GM18511 (cell line): ENCODE data around the gene RNF213.

ENCODE experiments used
- ATAC-seq: cut with Tn5 transposase; IDR thresholded peaks from one replicate; pipeline ENCODE4 v1.9.1; 2021; ENCODE audit warnings: mild to moderate bottlenecking, moderate library complexity; ENCODE audit not compliant: unreplicated experiment

Gene RNF213

GRCh38 chr17:80260791-80261158 lies at the start of gene RNF213:
Gene RNF213 (plus strand): TSS chr17:80260852. CDS start chr17:80263682, 2,830 bp downstream.
- peak; percentile 35 for ATAC-seq

GRCh38 chr17:80212109-80212508 lies 48.5 kb upstream of the RNF213 start:
- ATAC-seq: no peak

- ATAC-seq: no peak
Measured at GRCh38 chr17:80212511-80212910, 48.1 kb upstream of the RNF213 start.

- no peak for ATAC-seq
Measured at GRCh38 chr17:80212962-80213642, 47.5 kb upstream of the RNF213 start.

GRCh38 chr17:80213643-80213975 lies 47.0 kb upstream of the RNF213 start:
- ATAC-seq: no peak

GRCh38 chr17:80214012-80214877 lies 46.4 kb upstream of the RNF213 start:
- no peak for ATAC-seq

GRCh38 chr17:80214878-80215210 lies 45.8 kb upstream of the RNF213 start:
- no peak for ATAC-seq

DNA sequence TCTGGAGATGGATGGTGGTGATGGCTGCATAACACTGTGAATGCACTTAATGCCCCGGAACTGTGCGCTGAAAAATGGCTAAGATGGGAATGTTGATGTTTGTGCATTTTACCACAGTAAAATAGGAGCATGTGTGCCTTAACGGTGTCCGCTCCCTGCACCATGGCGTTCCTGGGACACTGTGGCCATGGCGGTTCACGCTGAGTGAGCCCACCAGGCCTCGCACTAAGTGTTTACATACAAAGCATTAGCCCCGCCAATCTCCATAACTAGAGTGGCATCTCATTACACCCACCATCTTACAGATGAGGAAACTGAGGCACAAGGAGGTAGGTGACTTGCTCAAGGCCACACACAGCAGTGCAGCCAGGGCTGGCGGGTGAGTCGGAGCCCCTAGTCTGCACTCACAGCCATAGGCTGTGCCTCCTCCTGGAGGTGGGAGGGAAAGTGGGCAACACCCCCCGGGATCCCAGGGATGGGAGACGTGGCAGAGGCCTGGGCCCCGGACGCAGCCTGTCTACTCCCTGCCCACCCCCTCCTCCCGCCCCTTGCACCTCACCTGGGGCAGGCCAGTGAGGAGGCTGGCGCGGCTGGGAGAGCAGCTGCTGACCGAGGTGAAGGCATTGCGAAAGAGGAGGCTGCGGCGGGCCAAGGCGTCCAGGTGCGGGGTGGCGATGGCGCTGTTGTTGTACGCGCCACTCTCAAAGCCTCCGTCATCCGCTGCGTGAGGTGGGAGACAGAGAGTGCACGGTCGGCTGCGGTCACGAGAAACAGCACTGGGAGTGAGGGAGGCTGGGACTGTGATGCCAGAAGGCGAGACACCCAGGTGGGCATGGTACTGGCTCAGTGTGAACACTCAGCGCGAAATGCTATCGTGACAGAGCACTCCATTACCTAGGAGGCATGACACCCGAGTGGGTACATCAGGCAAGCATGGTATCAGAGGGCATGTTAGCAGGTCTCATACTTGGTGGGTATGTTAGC lies 43.9 kb upstream of the RNF213 start:
- no peak for ATAC-seq

- ATAC-seq: no peak
Measured at GRCh38 chr17:80217703-80218362, 42.8 kb upstream of the RNF213 start.

GRCh38 chr17:80218391-80218790 lies 42.3 kb upstream of the RNF213 start:
- ATAC-seq: no peak

DNA sequence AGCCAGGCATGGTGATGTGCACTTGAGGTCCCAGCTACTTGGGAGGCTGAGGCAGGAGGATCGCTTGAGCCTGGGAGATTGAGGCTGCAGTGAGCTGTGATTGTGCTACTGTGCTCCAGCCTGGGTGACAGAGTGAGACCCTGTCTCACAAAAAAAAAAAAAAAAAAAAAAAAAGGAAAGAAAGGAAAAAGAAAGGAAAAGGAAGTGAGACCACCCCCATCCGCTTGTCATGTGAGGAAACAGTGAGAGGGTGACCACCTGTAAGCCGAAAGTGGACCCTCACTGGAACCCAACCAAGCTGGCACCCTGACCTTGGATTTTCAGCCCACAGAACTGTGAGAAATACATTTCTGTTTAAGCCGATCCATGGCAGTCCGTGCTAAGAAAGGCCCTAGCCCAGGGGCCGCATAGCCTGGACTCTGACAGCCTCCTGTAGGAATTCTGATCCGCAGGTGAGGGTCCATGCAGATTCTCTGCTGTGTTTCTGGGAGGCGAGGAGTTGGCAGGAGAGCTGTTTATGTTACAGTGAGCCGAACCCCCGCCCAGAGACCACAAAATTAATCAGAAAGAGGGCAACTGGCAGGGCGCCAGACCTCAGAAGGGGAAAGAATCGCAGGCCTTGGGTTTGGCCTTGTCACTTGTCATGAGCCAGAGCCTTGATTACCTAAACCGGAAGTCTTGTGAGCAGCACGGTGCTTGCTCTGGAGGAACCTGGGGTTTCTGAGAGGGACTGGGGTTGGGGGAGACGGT lies 41.5 kb upstream of the RNF213 start:
- ATAC-seq: peak; percentile 73

DNA sequence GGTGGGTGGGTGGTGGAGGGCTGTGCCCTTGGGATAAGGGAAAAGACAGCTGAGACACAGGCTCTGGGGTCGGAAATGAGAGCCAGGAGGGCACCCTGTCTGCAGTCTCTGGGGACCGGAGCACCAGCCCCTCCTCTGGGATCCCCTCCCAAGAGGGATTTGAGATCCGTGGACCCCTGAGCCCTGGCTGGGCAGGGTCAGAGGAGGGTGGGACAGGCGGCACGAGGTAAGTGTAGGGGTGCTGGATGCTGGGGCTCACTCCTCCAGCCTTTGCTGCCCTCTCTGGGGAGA lies 40.9 kb upstream of the RNF213 start:
- peak; percentile 40 for ATAC-seq

DNA sequence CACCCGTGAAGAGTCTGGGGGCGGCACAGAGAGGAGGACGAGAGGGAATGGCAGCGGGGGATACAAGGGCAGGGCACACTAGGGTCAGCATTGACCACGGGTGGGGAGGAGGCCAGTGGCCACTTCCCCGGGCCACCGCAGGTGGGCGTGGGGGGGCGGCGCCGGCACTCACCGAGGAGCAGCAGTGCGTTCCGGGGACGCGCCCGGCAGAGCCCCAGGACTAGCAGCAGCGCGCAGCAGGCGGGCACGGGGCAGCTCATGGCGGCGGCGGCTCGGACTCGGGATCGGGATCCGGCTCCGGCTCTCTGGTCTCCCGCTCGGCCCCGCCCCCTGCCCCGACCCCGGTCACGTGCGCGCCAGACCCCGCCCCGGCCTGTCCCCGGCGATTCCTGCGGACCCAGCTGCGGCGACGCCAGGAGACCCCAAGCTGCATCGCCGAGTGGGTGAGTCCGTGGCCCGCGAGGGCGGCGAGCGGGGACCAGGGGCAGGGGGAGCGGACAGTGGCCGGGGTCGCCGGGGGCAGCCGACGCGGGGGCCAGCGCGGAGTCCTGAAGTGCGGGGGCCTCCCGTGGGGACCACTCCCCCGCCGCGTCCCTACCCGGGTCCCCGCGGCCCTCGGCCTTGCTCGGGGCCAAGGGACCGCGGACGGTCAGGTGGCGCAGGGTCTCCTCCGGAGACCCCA lies 40.5 kb upstream of the RNF213 start, which contains the start of the genes SGSH and SLC26A11:
Gene SGSH, minus strand, starts transcription at position 280 of the 682 bp plus-strand sequence. Its CDS starts 20 bp downstream, at position 260.
Gene SLC26A11, plus strand, starts transcription at position 374 of the 682 bp plus-strand sequence. CDS start 1,134 bp downstream, outside the sequence.
- peak; percentile 49 for ATAC-seq

- no peak for ATAC-seq
Measured at GRCh38 chr17:80220736-80221215, 39.9 kb upstream of the RNF213 start.

GRCh38 chr17:80221351-80222105 lies 39.1 kb upstream of the RNF213 start:
- no peak for ATAC-seq

DNA sequence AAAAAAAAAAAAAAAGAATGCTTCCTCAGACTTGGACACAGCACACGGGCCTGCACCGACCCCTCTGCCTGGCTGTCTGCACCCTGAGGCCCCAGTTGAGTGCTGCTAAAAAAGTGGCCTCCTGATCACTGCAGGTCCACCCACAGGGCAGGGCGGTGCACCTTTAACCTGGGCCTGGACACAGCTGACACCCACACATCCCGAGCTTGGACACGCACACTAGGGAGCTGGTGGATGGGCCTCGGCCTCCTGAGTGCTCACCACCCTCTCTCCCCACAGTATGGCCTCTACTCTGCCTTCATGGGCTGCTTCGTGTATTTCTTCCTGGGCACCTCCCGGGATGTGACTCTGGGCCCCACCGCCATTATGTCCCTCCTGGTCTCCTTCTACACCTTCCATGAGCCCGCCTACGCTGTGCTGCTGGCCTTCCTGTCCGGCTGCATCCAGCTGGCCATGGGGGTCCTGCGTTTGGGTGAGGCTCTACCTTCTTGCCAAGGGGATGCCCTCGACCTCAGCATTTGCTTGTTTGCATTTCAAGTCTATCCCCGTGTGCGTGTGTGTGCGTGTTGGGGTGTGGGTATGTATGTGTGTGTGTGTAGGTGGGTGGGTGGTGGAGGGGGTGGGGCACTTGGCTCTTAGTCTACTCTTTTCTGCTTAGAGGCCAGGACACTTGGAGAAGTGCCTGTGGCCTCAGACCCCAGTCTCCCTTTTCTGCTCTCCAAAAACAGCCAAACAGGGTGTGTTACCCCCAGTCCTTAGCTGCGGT lies 38.1 kb upstream of the RNF213 start:
- no peak for ATAC-seq

GRCh38 chr17:80223142-80223815 lies 37.4 kb upstream of the RNF213 start:
- no peak for ATAC-seq
